Stimulated activated CD4-positive, alpha-beta T cell treated with anti-CD3 and anti-CD28 coated beads, Interleukin-1b, Interleukin-23, amount 100 ng/mL, for 48 hours (primary cell): Measurements from ENCODE around the gene CCND2.

Source experiments
- DNase-seq: peaks from one replicate; pipeline ENCODE4 v3.0.0-alpha.2; 2020

CCND2 gene

GRCh38 chr12:4293966-4294505, 20.5 kb downstream of the CCND2 start:
- no peak for DNase-seq

- no peak for DNase-seq
Measured at GRCh38 chr12:4296751-4297150, 23.2 kb downstream of the CCND2 start.

- no peak for DNase-seq
Measured at GRCh38 chr12:4297617-4298016, 24.1 kb downstream of the CCND2 start.

- DNase-seq, result no peak
Measured at GRCh38 chr12:4300883-4301282, 27.3 kb downstream of the CCND2 start.

GRCh38 chr12:4301932-4302501, 28.5 kb downstream of the CCND2 start:
- no peak for DNase-seq

GRCh38 chr12:4302881-4303280, 29.3 kb downstream of the CCND2 start:
- DNase-seq, result no peak

GRCh38 chr12:4303750-4304149, 30.2 kb downstream of the CCND2 start:
- DNase-seq, result no peak

- DNase-seq, result no peak
Measured at GRCh38 chr12:4307593-4308333, 34.2 kb downstream of the CCND2 start.

- DNase-seq, result no peak
Measured at GRCh38 chr12:4308334-4308950, 34.9 kb downstream of the CCND2 start.

GRCh38 chr12:4311776-4312175, 38.2 kb downstream of the CCND2 start:
- no peak for DNase-seq

- DNase-seq, result no peak
Measured at GRCh38 chr12:4312251-4312650, 38.7 kb downstream of the CCND2 start.

- DNase-seq, result no peak
Measured at GRCh38 chr12:4320497-4320852, 46.9 kb downstream of the CCND2 start.

GRCh38 chr12:4320853-4321701, 47.5 kb downstream of the CCND2 start, which contains the start of gene TIGAR:
TSS of gene TIGAR (plus strand) at chr12:4321213. CDS start at chr12:4321272, 59 bp downstream.
- DNase-seq, result peak; percentile 90

GRCh38 chr12:4322726-4323125, 49.2 kb downstream of the CCND2 start:
- no peak for DNase-seq
